H9 (cell line): ENCODE measurements around the gene ZRANB1. TPM values are rescaled to one million over a fixed set of nuclear protein-coding genes. Genes with fewer than 3 reads are reported as not detected.

Experiments
- DNase-seq: peaks from one replicate; pipeline ENCODE4 v3.0.0-alpha.2; 2017
- H2AFZ ChIP-seq: one replicate; pipeline ENCODE4 v1.6.1; 2013; ENCODE audit warnings: mild to moderate bottlenecking, low read length, control low read depth, moderate library complexity
- H2AK5ac ChIP-seq: 2 replicates; pipeline ENCODE4 v1.6.1; 2013; ENCODE audit warnings: low read length, control low read depth, mixed read lengths; ENCODE audit not compliant: insufficient read length
- H2BK120ac ChIP-seq: one replicate; pipeline ENCODE4 v1.6.1; 2013; ENCODE audit warnings: low read depth, mild to moderate bottlenecking, low read length, control low read depth, inconsistent platforms; ENCODE audit not compliant: poor library complexity, severe bottlenecking
- H2BK12ac ChIP-seq: 2 replicates; pipeline ENCODE4 v1.6.1; 2013; ENCODE audit warnings: low read length, control low read depth, mixed read lengths, low read depth; ENCODE audit not compliant: insufficient read length
- H2BK15ac ChIP-seq: 2 replicates; pipeline ENCODE4 v1.6.1; 2013; ENCODE audit warnings: low read depth, low read length, control low read depth
- H2BK20ac ChIP-seq: one replicate; pipeline ENCODE4 v1.6.1; 2013; ENCODE audit warnings: low read depth, mild to moderate bottlenecking, low read length, control low read depth, inconsistent platforms; ENCODE audit not compliant: poor library complexity, severe bottlenecking
- H2BK5ac ChIP-seq: 2 replicates; pipeline ENCODE4 v1.6.1; 2013; ENCODE audit warnings: low read length, control low read depth, mixed read lengths; ENCODE audit not compliant: insufficient read length
- H3K14ac ChIP-seq: 2 replicates; pipeline ENCODE4 v1.6.1; 2013; ENCODE audit warnings: low read length, control low read depth; ENCODE audit not compliant: insufficient read depth
- H3K18ac ChIP-seq: 2 replicates; pipeline ENCODE4 v1.6.1; 2013; ENCODE audit warnings: low read depth, mild to moderate bottlenecking, mixed read lengths, low read length, control low read depth; ENCODE audit not compliant: insufficient read length
- H3K23ac ChIP-seq: 2 replicates; pipeline ENCODE4 v1.6.1; 2013; ENCODE audit warnings: low read length, control low read depth, mixed read lengths, low read depth; ENCODE audit not compliant: insufficient read length
- H3K23me2 ChIP-seq: 2 replicates; pipeline ENCODE4 v1.6.1; 2013; ENCODE audit warnings: low read depth, mild to moderate bottlenecking, mixed read lengths, low read length, control low read depth; ENCODE audit not compliant: insufficient read length, poor library complexity, severe bottlenecking
- H3K27ac ChIP-seq: 2 replicates; pipeline ENCODE4 v1.5.1; 2013; ENCODE audit warnings: low read length, control low read depth, mixed read lengths, low read depth; ENCODE audit not compliant: insufficient read length
- H3K27me3 ChIP-seq: 2 replicates; pipeline ENCODE4 v1.6.1; 2013; ENCODE audit warnings: low read length, control low read depth, inconsistent platforms; ENCODE audit not compliant: insufficient read depth
- H3K4ac ChIP-seq: 2 replicates; pipeline ENCODE4 v1.6.1; 2013; ENCODE audit warnings: low read depth, mild to moderate bottlenecking, control low read depth, inconsistent platforms, low read length, moderate library complexity
- H3K4me1 ChIP-seq: 2 replicates; pipeline ENCODE4 v1.6.1; 2013; ENCODE audit warnings: low read length, control low read depth, inconsistent platforms; ENCODE audit not compliant: insufficient read depth
- H3K4me2 ChIP-seq: 2 replicates; pipeline ENCODE4 v1.6.1; 2013; ENCODE audit warnings: low read length, control low read depth, mixed read lengths; ENCODE audit not compliant: insufficient read length, insufficient read depth
- H3K56ac ChIP-seq: 2 replicates; pipeline ENCODE4 v1.6.1; 2013; ENCODE audit warnings: low read depth, mild to moderate bottlenecking, mixed read lengths, low read length, control low read depth; ENCODE audit not compliant: insufficient read length
- H3K79me1 ChIP-seq: 2 replicates; pipeline ENCODE4 v1.6.1; 2013; ENCODE audit warnings: low read depth, mild to moderate bottlenecking, moderate library complexity, low read length, control low read depth, inconsistent platforms; ENCODE audit not compliant: insufficient read depth, poor library complexity, severe bottlenecking
- H3K79me2 ChIP-seq: 2 replicates; pipeline ENCODE4 v1.6.1; 2013; ENCODE audit warnings: low read length, control low read depth, inconsistent platforms; ENCODE audit not compliant: insufficient read depth
- H3K9ac ChIP-seq: 2 replicates; pipeline ENCODE4 v1.6.1; 2013; ENCODE audit warnings: low read length, control low read depth, mixed read lengths; ENCODE audit not compliant: insufficient read length; ENCODE audit errors: extremely low read depth
- H3K9me3 ChIP-seq: one replicate; pipeline ENCODE4 v1.6.1; 2013; ENCODE audit warnings: low read depth, low read length, inconsistent platforms; ENCODE audit not compliant: control insufficient read depth
- H3T11ph ChIP-seq: one replicate; pipeline ENCODE4 v1.6.1; 2013; ENCODE audit warnings: mild to moderate bottlenecking, low read length, control low read depth, inconsistent platforms
- H4K20me1 ChIP-seq: one replicate; pipeline ENCODE4 v1.6.1; 2013; ENCODE audit not compliant: control insufficient read depth, insufficient read length, insufficient read depth
- H4K5ac ChIP-seq: 2 replicates; pipeline ENCODE4 v1.6.1; 2013; ENCODE audit warnings: low read depth, mild to moderate bottlenecking, mixed read lengths, low read length, control low read depth; ENCODE audit not compliant: insufficient read length
- H4K8ac ChIP-seq: replicated peaks from 2 replicates; pipeline ENCODE4 v1.6.1; 2013; ENCODE audit warnings: low read length, control low read depth, mixed read lengths, low read depth; ENCODE audit not compliant: insufficient read length
- H4K91ac ChIP-seq: 2 replicates; pipeline ENCODE4 v1.6.1; 2013; ENCODE audit warnings: low read depth, mild to moderate bottlenecking, moderate library complexity, mixed read lengths, low read length, control low read depth; ENCODE audit not compliant: insufficient read length
- H3K27ac Mint-ChIP-seq, 3 experiments: 2 replicates in 2 of 3; 3 replicates in 1 of 3; pipeline ENCODE4 v1.8.0; 2020 to 2021; ENCODE audit warnings: mixed read lengths in 3 of 3, mild to moderate bottlenecking in 1 of 3, moderate library complexity in 1 of 3
- H3K27me3 Mint-ChIP-seq: 2 replicates; pipeline ENCODE4 v1.8.0; 2021; ENCODE audit warnings: low read depth, mild to moderate bottlenecking, moderate library complexity, mixed read lengths
- H3K36me3 Mint-ChIP-seq, 3 experiments: 2 replicates in 2 of 3; 3 replicates in 1 of 3; pipeline ENCODE4 v1.8.0; 2020 to 2021; ENCODE audit warnings: low read depth in 3 of 3, mixed read lengths in 3 of 3; ENCODE audit not compliant: insufficient read depth in 1 of 3
- H3K4me1 Mint-ChIP-seq, 2 experiments: 2 replicates each; pipeline ENCODE4 v1.8.0; 2020; ENCODE audit warnings: mixed read lengths in 2 of 2
- H3K4me3 Mint-ChIP-seq, 2 experiments: 2 replicates in 1 of 2; 3 replicates in 1 of 2; pipeline ENCODE4 v1.8.0; 2020 to 2021; ENCODE audit warnings: mild to moderate bottlenecking in 2 of 2, mixed read lengths in 2 of 2, moderate library complexity in 1 of 2
- H3K9me3 Mint-ChIP-seq, 2 experiments: 2 replicates in 1 of 2; 3 replicates in 1 of 2; pipeline ENCODE4 v1.8.0; 2020; ENCODE audit warnings: mild to moderate bottlenecking in 2 of 2, mixed read lengths in 2 of 2, moderate library complexity in 1 of 2
- CTCF ChIP-seq: fragments of 200-600 bp; sonication (generic); conservative IDR thresholded peaks from 3 replicates; pipeline ENCODE4 v1.8.0; 2021; ENCODE audit warnings: antibody characterized with exemption, mild to moderate bottlenecking
- WGBS: extraction: QIAGEN DNeasy Blood & Tissue Kit; methylation state at CpG from one replicate; pipeline ENCODE4 v1.1.7; 2013; ENCODE audit warnings: missing lambda C conversion rate, low lambda C conversion rate, mixed read lengths; ENCODE audit not compliant: insufficient read length; ENCODE audit errors: extremely low coverage; 5-methylcytosine and 5-hydroxymethylcytosine counted together
- total RNA-seq: library from RNA; stranded (reverse); gene quantifications from 2 replicates; pipeline ENCODE4 v1.2.1, GENCODE V29; 2021

ZRANB1 gene
- total RNA-seq, 1 experiment from 2014 or later = 17.4 TPM

DNA sequence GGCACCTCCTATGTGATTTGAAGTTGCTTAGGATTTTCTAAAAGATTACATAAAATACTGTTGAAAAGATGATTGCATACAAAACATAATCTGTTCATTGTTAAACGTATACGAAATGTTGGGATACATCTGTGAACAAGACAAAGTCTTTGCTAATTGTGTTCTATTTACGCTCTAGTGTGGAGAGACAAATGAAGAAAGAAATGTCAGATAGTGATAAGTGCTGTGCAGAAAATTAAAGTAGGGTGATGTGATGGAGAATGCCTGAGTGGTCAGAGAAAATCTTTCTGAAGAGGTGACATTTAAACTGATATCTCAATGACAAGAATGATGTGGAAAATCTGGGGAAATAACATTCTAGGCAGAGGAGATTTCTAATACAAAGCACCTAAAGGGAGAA lies 13.4 kb upstream of the ZRANB1 start:
- peaks cover 6 to 9% of the 10 kb centered on the region in 2 experiments; a peak in 3 of 5 replicates for H3K9me3 Mint-ChIP-seq

More for the DNA sequence above, 13.4 kb upstream of the ZRANB1 start:
- Mint-ChIP-seq H3K27me3 (no peaks in the 10 kb centered on the region), H3K4me3 (no peak overlapping the region), H3K36me3 (peaks cover 22 to 30% (median 24%) of the 10 kb centered on the region in 3 experiments), H3K27ac (no peak overlapping the region; a peak in 1 of 7 replicates), H3K4me1 (peaks cover 0 to 9% of the 10 kb centered on the region in 2 experiments; a peak in 2 of 4 replicates)
- TF ChIP-seq CTCF = no peak
- Histone ChIP-seq H3K4ac (no peak overlapping the region), H3K23ac (no peak overlapping the region), H3K4me2 (no peak overlapping the region), H4K5ac (no peak overlapping the region), H3K9me3 (no peaks in the 10 kb centered on the region), H4K8ac (no peak overlapping the region), H2BK20ac (no peak overlapping the region), H4K91ac (no peak overlapping the region), H3K23me2 (no peaks in the 10 kb centered on the region), H3K27me3 (no peaks in the 10 kb centered on the region), H3K27ac (no peak overlapping the region), H3K4me1 (no peaks in the 10 kb centered on the region), H3K79me2 (peaks cover 33% of the 10 kb centered on the region; the same call in 1 of the 2 replicates), H2BK5ac (no peak overlapping the region), H3K18ac (no peak overlapping the region), H3K56ac (no peak overlapping the region), H3K9ac (no peak overlapping the region), H3T11ph (no peak overlapping the region), H4K20me1 (no peaks in the 10 kb centered on the region), H2BK15ac (no peak overlapping the region), H3K79me1 (peaks cover 5% of the 10 kb centered on the region), H3K14ac (no peak overlapping the region), H2AK5ac (no peak overlapping the region), H2BK120ac (no peak overlapping the region), H2AFZ (no peak overlapping the region), H2BK12ac (no peak overlapping the region)
- no CpG with 5 or more reads among the region's 3 CpGs for WGBS
- DNase-seq = no peak
